SK-N-SH treated with all-trans-retinoic acid at 6 μM for 48 hours (cell line): ENCODE measurements around the gene PEX5L.

Experiments
- ATAC-seq: fragments of 200-7000 bp; cut with Tn5 transposase; 3 replicates; pipeline ENCODE4 v1.9.1; 2020; ENCODE audit warnings: mild to moderate bottlenecking, moderate library complexity
- ARNTL ChIP-seq: fragments of 450-650 bp; formaldehyde crosslinking; IDR thresholded peaks from 2 replicates; pipeline ENCODE4 v1.5.0; 2020; ENCODE audit warnings: low read depth, mild to moderate bottlenecking, moderate library complexity, borderline replicate concordance
- BACH2 ChIP-seq: fragments of 250-450 bp; sonication (Bioruptor Pico); IDR thresholded peaks from 2 replicates; pipeline ENCODE4 v1.9.0; 2021; ENCODE audit warnings: mild to moderate bottlenecking, borderline replicate concordance
- CREB5 ChIP-seq: fragments of 250-450 bp; sonication (Bioruptor Pico); IDR thresholded peaks from 2 replicates; pipeline ENCODE4 v1.5.1; 2020; ENCODE audit warnings: low read depth, mild to moderate bottlenecking, moderate library complexity
- CSDC2 ChIP-seq: fragments of 250-450 bp; sonication (Bioruptor Pico); IDR thresholded peaks from 2 replicates; pipeline ENCODE4 v1.5.0; 2020; ENCODE audit warnings: mild to moderate bottlenecking, moderate library complexity
- CSRNP3 ChIP-seq: fragments of 250-450 bp; sonication (Bioruptor Pico); IDR thresholded peaks from 2 replicates; pipeline ENCODE4 v1.5.1; 2021; ENCODE audit warnings: mild to moderate bottlenecking, moderate library complexity
- ESRRG ChIP-seq: fragments of 250-450 bp; sonication (Bioruptor Pico); IDR thresholded peaks from 2 replicates; pipeline ENCODE4 v1.6.1; 2021; ENCODE audit warnings: mild to moderate bottlenecking
- GLIS3 ChIP-seq: fragments of 250-450 bp; sonication (Bioruptor Pico); IDR thresholded peaks from 2 replicates; pipeline ENCODE4 v1.5.0; 2020; ENCODE audit warnings: mild to moderate bottlenecking, moderate library complexity
- ISL1 ChIP-seq: fragments of 250-450 bp; sonication (Bioruptor Pico); IDR thresholded peaks from 2 replicates; pipeline ENCODE4 v2.1.2; 2022; ENCODE audit warnings: mild to moderate bottlenecking, moderate library complexity
- OSR1 ChIP-seq: fragments of 250-450 bp; sonication (Bioruptor Pico); IDR thresholded peaks from 2 replicates; pipeline ENCODE4 v1.8.0; 2022; ENCODE audit warnings: moderate library complexity, mild to moderate bottlenecking, inconsistent platforms
- PATZ1 ChIP-seq: fragments of 250-450 bp; sonication (Bioruptor Pico); IDR thresholded peaks from 2 replicates; pipeline ENCODE4 v1.8.0; 2020; ENCODE audit warnings: mild to moderate bottlenecking, moderate library complexity, borderline replicate concordance
- POU6F1 ChIP-seq: fragments of 250-450 bp; sonication (Bioruptor Pico); IDR thresholded peaks from 2 replicates; pipeline ENCODE4 v1.8.0; 2021; ENCODE audit warnings: low read depth, mild to moderate bottlenecking, moderate library complexity, borderline replicate concordance
- PPARA ChIP-seq: fragments of 250-450 bp; sonication (Bioruptor Pico); IDR thresholded peaks from 2 replicates; pipeline ENCODE4 v1.5.0; 2020; ENCODE audit warnings: mild to moderate bottlenecking, borderline replicate concordance
- RARB ChIP-seq: fragments of 250-450 bp; sonication (Bioruptor Pico); IDR thresholded peaks from 2 replicates; pipeline ENCODE4 v1.8.0; 2021; ENCODE audit warnings: mild to moderate bottlenecking, moderate library complexity
- SNAI2 ChIP-seq: fragments of 250-450 bp; sonication (Bioruptor Pico); IDR thresholded peaks from 2 replicates; pipeline ENCODE4 v1.5.0; 2020; ENCODE audit warnings: mild to moderate bottlenecking, moderate library complexity
- TOX ChIP-seq: fragments of 250-450 bp; sonication (Bioruptor Pico); IDR thresholded peaks from 2 replicates; pipeline ENCODE4 v1.8.0; 2021; ENCODE audit warnings: mild to moderate bottlenecking, moderate library complexity, borderline replicate concordance
- TSHZ2 ChIP-seq: fragments of 250-450 bp; sonication (Bioruptor Pico); IDR thresholded peaks from 2 replicates; pipeline ENCODE4 v1.5.0; 2020; ENCODE audit warnings: mild to moderate bottlenecking, moderate library complexity
- ZC3H10 ChIP-seq: fragments of 250-450 bp; sonication (Bioruptor Pico); IDR thresholded peaks from 2 replicates; pipeline ENCODE4 v1.5.1; 2021; ENCODE audit warnings: mild to moderate bottlenecking, moderate library complexity
- ZFP30 ChIP-seq: fragments of 450-650 bp; formaldehyde crosslinking; IDR thresholded peaks from 2 replicates; pipeline ENCODE4 v1.5.0; 2022; ENCODE audit warnings: mild to moderate bottlenecking, moderate library complexity
- ZNF565 ChIP-seq: fragments of 450-650 bp; formaldehyde crosslinking; conservative IDR thresholded peaks from 2 replicates; pipeline ENCODE4 v1.5.0; 2020; ENCODE audit warnings: low read depth, mild to moderate bottlenecking, moderate library complexity
- ZNF70 ChIP-seq: fragments of 450-650 bp; formaldehyde crosslinking; IDR thresholded peaks from 2 replicates; pipeline ENCODE4 v1.5.0; 2020; ENCODE audit warnings: mild to moderate bottlenecking, moderate library complexity
- ZNF8 ChIP-seq: fragments of 450-650 bp; formaldehyde crosslinking; IDR thresholded peaks from 2 replicates; pipeline ENCODE4 v1.5.0; 2020; ENCODE audit warnings: mild to moderate bottlenecking, moderate library complexity

Gene PEX5L

GRCh38 chr3:179929091-179929529, 107.6 kb downstream of the PEX5L start:
- ATAC-seq = peak; percentile 89

GRCh38 chr3:179927191-179927590, 109.5 kb downstream of the PEX5L start:
- no peak for ATAC-seq

More at GRCh38 chr3:179929091-179929529, 107.6 kb downstream of the PEX5L start:
- no peak for TF ChIP-seq OSR1
- TF ChIP-seq BACH2 (CRISPR knock-in tag) = no peak
- TF ChIP-seq PATZ1 (CRISPR knock-in tag) = no peak
- no peak for TF ChIP-seq TOX
- no peak for TF ChIP-seq ZNF565
- no peak for TF ChIP-seq ZC3H10 (CRISPR knock-in tag)
- TF ChIP-seq CSDC2 = no peak
- TF ChIP-seq ARNTL = no peak
- TF ChIP-seq CSRNP3 = no peak
- no peak for TF ChIP-seq PPARA
- TF ChIP-seq ZNF70 (CRISPR knock-in tag) = no peak
- no peak for TF ChIP-seq SNAI2 (CRISPR knock-in tag)
- TF ChIP-seq RARB (CRISPR knock-in tag) = no peak
- TF ChIP-seq POU6F1 (CRISPR knock-in tag) = no peak
- TF ChIP-seq CREB5 (CRISPR knock-in tag) = no peak
- TF ChIP-seq TSHZ2 (CRISPR knock-in tag) = no peak
- TF ChIP-seq ISL1 (CRISPR knock-in tag) = no peak

GRCh38 chr3:179921951-179922350, 114.8 kb downstream of the PEX5L start:
- no peak for ATAC-seq
- no peak for TF ChIP-seq ZC3H10 (CRISPR knock-in tag)
- no peak for TF ChIP-seq PATZ1 (CRISPR knock-in tag)
- TF ChIP-seq ESRRG (CRISPR knock-in tag) = no peak
- TF ChIP-seq ZNF8 (CRISPR knock-in tag) = no peak
- no peak for TF ChIP-seq TSHZ2 (CRISPR knock-in tag)
- no peak for TF ChIP-seq ZFP30 (CRISPR knock-in tag)
- no peak for TF ChIP-seq CSDC2
- no peak for TF ChIP-seq POU6F1 (CRISPR knock-in tag)
- TF ChIP-seq ZNF565 = no peak
- TF ChIP-seq GLIS3 (CRISPR knock-in tag) = no peak

More at GRCh38 chr3:179927191-179927590, 109.5 kb downstream of the PEX5L start:
- TF ChIP-seq BACH2 (CRISPR knock-in tag) = no peak
